Stimulated activated CD4-positive, alpha-beta T cell treated with anti-CD3 and anti-CD28 coated beads, Interleukin-15, amount 100 ng/mL, for 1 hour (primary cell): ENCODE data around the gene GFRA1.

Source experiments
- DNase-seq, 2 donors: peaks; one replicate each; pipeline ENCODE4 v3.0.0-alpha.2; 2020; ENCODE audit warnings: low read depth in 1 of 2, low spot score in 1 of 2

GFRA1 gene

GRCh38 chr10:116126954-116127695, 145.9 kb downstream of the GFRA1 start:
- no peak for DNase-seq

GRCh38 chr10:116126239-116126638, 146.8 kb downstream of the GFRA1 start:
- no peak for DNase-seq

GRCh38 chr10:116125180-116125579, 147.8 kb downstream of the GFRA1 start:
- DNase-seq = no peak

DNA sequence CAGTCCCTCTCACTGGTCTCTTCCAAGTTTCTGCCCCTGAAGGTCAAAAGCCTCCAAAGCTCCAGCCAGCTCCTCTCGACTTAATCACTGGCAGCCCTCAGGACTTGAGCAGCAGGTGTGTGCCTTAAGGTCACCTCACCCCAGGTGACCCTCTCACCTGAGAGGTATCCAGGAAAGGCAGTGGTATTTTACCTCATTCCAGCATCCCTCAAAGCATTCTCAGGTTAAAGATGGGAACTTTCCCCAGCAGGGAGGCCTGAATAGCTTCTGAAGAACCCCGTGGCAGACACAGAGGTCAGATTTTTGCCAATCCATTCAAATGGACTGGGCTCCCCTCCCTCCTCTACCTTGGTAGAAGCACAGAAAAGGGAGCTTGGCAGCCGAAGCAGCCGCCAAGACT, 148.2 kb downstream of the GFRA1 start:
- no peak for DNase-seq

GRCh38 chr10:116122664-116123063, 150.3 kb downstream of the GFRA1 start:
- no peak for DNase-seq

- no peak for DNase-seq
Measured at GRCh38 chr10:116121640-116122525, 151.1 kb downstream of the GFRA1 start.

GRCh38 chr10:116120688-116121455, 152.1 kb downstream of the GFRA1 start:
- no peak for DNase-seq

GRCh38 chr10:116118847-116119246, 154.2 kb downstream of the GFRA1 start:
- DNase-seq = no peak

GRCh38 chr10:116115797-116116196, 157.2 kb downstream of the GFRA1 start:
- no peak for DNase-seq

GRCh38 chr10:116115036-116115641, 157.9 kb downstream of the GFRA1 start:
- DNase-seq = no peak

GRCh38 chr10:116113721-116114501, 159.1 kb downstream of the GFRA1 start:
- DNase-seq = no peak

DNA sequence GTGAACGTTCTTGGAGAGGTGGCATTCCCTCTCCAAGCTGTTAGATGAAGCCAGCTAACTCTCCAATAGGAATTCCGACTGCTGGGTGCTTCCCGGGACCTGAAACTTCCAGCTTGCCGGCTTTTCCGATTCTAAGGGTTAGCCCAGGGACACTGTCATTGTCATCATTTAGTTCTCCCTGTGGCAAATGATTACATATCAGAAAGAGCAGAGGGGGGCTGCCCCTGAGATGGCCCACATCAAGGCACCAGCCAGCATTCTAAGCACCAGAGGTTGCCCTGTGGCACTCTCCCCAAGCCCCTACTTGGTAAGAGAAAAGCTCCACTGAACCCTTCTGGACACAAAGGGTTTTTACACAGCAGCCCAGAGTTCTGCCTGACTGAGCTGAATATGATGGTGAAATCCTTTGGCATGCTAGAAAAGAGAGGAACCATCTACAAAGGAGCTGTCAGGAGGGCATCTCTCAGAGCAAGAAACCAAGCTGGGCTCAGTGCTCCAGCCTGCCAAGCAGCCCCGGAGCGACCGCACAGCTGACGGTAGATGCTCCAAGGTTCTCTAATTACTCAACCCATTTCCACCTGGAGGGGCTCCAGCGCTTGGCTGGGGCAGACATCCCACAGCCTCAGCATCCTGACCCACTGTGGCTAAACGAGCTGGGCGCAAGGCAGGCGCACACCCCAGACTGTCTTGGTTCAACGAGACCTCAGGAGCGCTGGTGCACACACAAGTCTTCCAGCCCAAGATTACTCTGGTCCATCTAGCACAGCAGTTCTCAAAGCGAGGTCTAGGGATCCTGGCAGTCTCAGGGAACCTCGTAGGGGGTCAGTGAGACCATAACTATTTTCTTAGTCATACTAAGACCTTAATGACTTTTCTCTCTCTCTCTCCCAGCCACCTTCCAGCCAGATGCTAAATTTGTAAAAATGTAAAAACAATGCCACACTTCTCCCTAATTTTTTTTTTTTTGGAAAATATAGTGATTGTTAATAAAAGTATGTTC, 160.5 kb downstream of the GFRA1 start:
- no peak for DNase-seq

GRCh38 chr10:116111483-116112095, 161.4 kb downstream of the GFRA1 start:
- no peak for DNase-seq

DNA sequence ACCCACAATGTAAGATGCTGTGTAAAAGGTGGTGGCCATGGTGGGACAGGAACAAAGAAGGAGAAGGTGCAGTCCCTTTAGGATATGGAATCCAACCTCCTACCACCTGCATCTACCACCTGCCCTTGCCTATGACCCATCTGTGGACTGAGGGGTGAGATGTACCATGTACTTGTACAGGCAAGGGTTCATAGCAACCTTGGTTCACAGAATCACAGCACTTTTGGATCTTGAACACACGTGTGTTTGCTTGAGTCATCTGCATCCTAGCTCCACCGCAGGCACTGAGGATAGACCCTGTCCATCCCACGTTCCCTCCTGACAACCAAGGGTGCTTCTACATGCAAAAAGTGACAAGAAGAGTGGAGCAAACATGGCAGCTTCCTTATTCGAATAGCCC, 162.3 kb downstream of the GFRA1 start:
- DNase-seq = no peak

DNA sequence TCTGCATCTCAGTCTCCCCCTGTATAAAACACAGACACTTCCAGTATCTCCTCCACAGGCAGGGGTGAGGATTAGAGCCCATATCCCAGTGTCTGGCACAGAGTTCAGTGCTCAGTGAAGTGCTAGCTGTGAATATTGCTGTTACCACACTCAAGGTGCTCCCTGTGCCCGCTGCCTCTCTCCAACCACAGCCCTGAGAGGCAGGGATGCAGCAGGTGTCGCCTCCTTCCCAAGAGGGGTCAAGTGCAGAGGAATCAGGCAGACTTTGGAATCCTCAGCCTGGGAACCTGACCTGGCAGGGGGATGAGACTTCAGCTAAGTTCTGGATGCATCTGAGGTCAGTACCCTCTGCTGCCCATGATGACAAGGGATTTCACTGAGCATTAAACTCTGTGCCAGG, 163.1 kb downstream of the GFRA1 start:
- DNase-seq = no peak

- DNase-seq = no peak
Measured at GRCh38 chr10:116109481-116109880, 163.5 kb downstream of the GFRA1 start.

GRCh38 chr10:116108095-116108494, 164.9 kb downstream of the GFRA1 start:
- DNase-seq = no peak

- DNase-seq = no peak
Measured at GRCh38 chr10:116106611-116107010, 166.4 kb downstream of the GFRA1 start.

DNA sequence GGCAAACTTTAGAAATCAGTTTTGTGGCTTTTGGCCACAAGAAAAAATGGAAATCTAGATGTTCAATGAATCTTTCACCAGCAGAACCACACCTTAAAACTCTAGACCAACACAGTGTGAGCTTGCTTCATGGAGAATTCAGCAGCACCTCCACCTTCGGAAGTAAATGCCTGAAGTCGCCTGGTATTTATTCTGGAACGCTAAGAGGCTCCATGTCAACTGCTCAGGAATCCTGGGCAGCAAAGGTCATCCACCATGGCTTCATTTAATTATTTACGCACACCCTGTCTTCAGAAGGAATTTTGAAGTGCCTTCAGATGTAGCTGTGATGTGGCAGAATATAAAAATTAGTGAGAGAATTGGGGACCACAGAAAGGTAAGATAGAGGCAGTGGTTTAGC, 167.7 kb downstream of the GFRA1 start:
- no peak for DNase-seq
